OCI-LY7 (cell line): ENCODE results near the gene SYK. TPM values are rescaled to one million over a fixed set of nuclear protein-coding genes. Genes with fewer than 3 reads are reported as not detected.
A peak's percentile ranks its signal among the peaks of the same experiment; 100 is the strongest.
"Not testable (repeated sequence)": the region's sequence is repeated elsewhere in the genome, so short reads cannot be mapped to it uniquely, and the experiment has no call there.

Experiments
- BruUV-seq: library from RNA; stranded (reverse); fragments of 400-500 nt; replicated peaks from 2 replicates; lab custom pipeline; 2021; lab: Mats Ljungman, UMichigan
- CTCF ChIA-PET: fragments of 300-600 bp; sonication (Branson Sonifier 250); formaldehyde crosslinking; loops from one replicate; lab custom pipeline; 2022; ENCODE audit warnings: antibody characterized with exemption; ENCODE audit not compliant: unreplicated experiment; lab: Charles Lee
- POLR2A ChIA-PET: fragments of 300-600 bp; sonication (Branson Sonifier 250); formaldehyde crosslinking; loops from one replicate; lab custom pipeline; 2022; ENCODE audit warnings: antibody characterized with exemption; lab: Charles Lee
- DNase-seq: peaks from one replicate; pipeline ENCODE4 v3.0.0-alpha.2; 2015; ENCODE audit warnings: low spot score
- H2AFZ ChIP-seq: fragments of 200-600 bp; sonication (generic), shearing (Covaris generic); 2 replicates; pipeline ENCODE4 v1.6.1; 2014; ENCODE audit warnings: mild to moderate bottlenecking, antibody characterized with exemption, low read length, moderate library complexity
- H3K27ac ChIP-seq: fragments of 200-600 bp; sonication (generic); 2 replicates; pipeline ENCODE4 v1.5.1; 2014; ENCODE audit warnings: mixed run types, low read depth, mild to moderate bottlenecking, moderate library complexity, low read length, inconsistent platforms; ENCODE audit not compliant: poor library complexity, severe bottlenecking
- H3K36me3 ChIP-seq: fragments of 200-600 bp; sonication (generic); 2 replicates; pipeline ENCODE4 v1.6.1; 2014; ENCODE audit warnings: mild to moderate bottlenecking, antibody characterized with exemption, low read length, moderate library complexity, mixed read lengths; ENCODE audit not compliant: insufficient read depth
- H3K4me1 ChIP-seq: fragments of 200-600 bp; sonication (generic); 2 replicates; pipeline ENCODE4 v1.5.1; 2014; ENCODE audit warnings: mild to moderate bottlenecking, low read length; ENCODE audit not compliant: insufficient read depth, poor library complexity, severe bottlenecking
- H3K4me2 ChIP-seq: fragments of 200-600 bp; sonication (generic); 2 replicates; pipeline ENCODE4 v1.6.1; 2014; ENCODE audit warnings: mild to moderate bottlenecking, low read length
- H3K4me3 ChIP-seq: fragments of 200-600 bp; sonication (generic); 2 replicates; pipeline ENCODE4 v1.5.1; 2014; ENCODE audit warnings: mild to moderate bottlenecking, low read depth, low read length; ENCODE audit not compliant: poor library complexity, severe bottlenecking
- H3K79me2 ChIP-seq: fragments of 200-600 bp; sonication (generic); 2 replicates; pipeline ENCODE4 v1.6.1; 2016; ENCODE audit warnings: low read depth, mild to moderate bottlenecking, low read length, moderate library complexity, mixed read lengths; ENCODE audit not compliant: insufficient read depth
- H3K9me2 ChIP-seq: fragments of 200-600 bp; sonication (generic); 2 replicates; pipeline ENCODE4 v1.6.1; 2016; ENCODE audit warnings: mild to moderate bottlenecking, low read length, mixed read lengths; ENCODE audit not compliant: insufficient read depth
- H3K9me3 ChIP-seq: fragments of 200-600 bp; sonication (generic); 2 replicates; pipeline ENCODE4 v1.6.1; 2014; ENCODE audit warnings: mild to moderate bottlenecking, mixed run types, low read length, mixed read lengths
- H4K20me1 ChIP-seq: fragments of 200-600 bp; sonication (generic); 2 replicates; pipeline ENCODE4 v1.6.1; 2014; ENCODE audit warnings: mild to moderate bottlenecking, antibody characterized with exemption, low read length, moderate library complexity, mixed read lengths; ENCODE audit not compliant: insufficient read depth
- CTCF ChIP-seq: fragments of 200-600 bp; sonication (generic); conservative IDR thresholded peaks from 2 replicates; pipeline ENCODE4 v1.5.1; 2014; ENCODE audit warnings: mild to moderate bottlenecking, antibody characterized with exemption, low read length, moderate library complexity, mixed read lengths
- EZH2phosphoT487 ChIP-seq: fragments of 200-600 bp; sonication (generic); IDR thresholded peaks from 2 replicates; pipeline ENCODE4 v1.6.1; 2018; ENCODE audit warnings: low read depth, borderline replicate concordance, mild to moderate bottlenecking, mixed run types, antibody characterized with exemption, low read length, moderate library complexity, mixed read lengths
- intact Hi-C: fragments of 100-400 bp; cut with micrococcal nuclease; formaldehyde crosslinking; loops from one replicate; pipeline ENCODE4 v1.10.0; 2022; ENCODE audit not compliant: unreplicated experiment
- total RNA-seq, 2 experiments: library from RNA; depleted of rRNA in 1 of 2; stranded (reverse); fragments of >200 nt in 1 of 2; shearing (Covaris generic) in 1 of 2; gene quantifications; 2 replicates each; pipeline ENCODE4 v1.2.3, GENCODE V29; 2014 to 2022

The SYK gene
- total RNA-seq, 2 experiments from 2014 or later, result 112 to 175 TPM

- POLR2A ChIA-PET, result interaction anchor here (1.2 to 3.7 kb wide), 3 partner anchors 12 to 14 kb away, joined by 4 to 10 read pairs (median 7); partner anchors contain the start of gene SYK
- H3K27ac ChIP-seq, result no peak overlapping the region
- BruUV-seq, result no TSS peak
These were observed 11.8 kb upstream of the SYK start for GRCh38 chr9:90789862-90790261.

GRCh38 chr9:90793024-90793423 is 8.6 kb upstream of the SYK start:
- BruUV-seq, H2AFZ ChIP-seq, CTCF ChIA-PET, POLR2A ChIA-PET, H4K20me1 ChIP-seq, intact Hi-C loops, H3K79me2 ChIP-seq, H3K27ac ChIP-seq, DNase-seq, H3K9me2 ChIP-seq, H3K4me3 ChIP-seq, H3K4me2 ChIP-seq, H3K36me3 ChIP-seq: not testable (repeated sequence)
- Histone ChIP-seq H3K4me1 (peaks cover 40% of the 10 kb centered on the region), H3K9me3 (peaks cover 28% of the 10 kb centered on the region)

More at GRCh38 chr9:90789862-90790261, 11.8 kb upstream of the SYK start:
- CTCF ChIA-PET, result no interaction called here
- no peak overlapping the region for H2AFZ ChIP-seq
- no peak overlapping the region for H3K4me2 ChIP-seq
- no peak overlapping the region for H3K4me3 ChIP-seq
- H3K9me2 ChIP-seq, result no peaks in the 10 kb centered on the region
- intact Hi-C loops, result no loop called here
- no peak for TF ChIP-seq CTCF
- TF ChIP-seq EZH2phosphoT487, result no peak
- no peaks in the 10 kb centered on the region; the same call in 1 of the 2 replicates for H3K36me3 ChIP-seq
- no peak for DNase-seq
- H3K4me1 ChIP-seq, result peaks cover 21% of the 10 kb centered on the region
- H3K79me2 ChIP-seq, result no peaks in the 10 kb centered on the region
- H4K20me1 ChIP-seq, result no peaks in the 10 kb centered on the region
- H3K9me3 ChIP-seq, result peaks cover 28% of the 10 kb centered on the region

- peak overlapping the region; percentile 97; the same call in 1 of the 2 replicates for H2AFZ ChIP-seq
- H3K9me2 ChIP-seq, result no peaks in the 10 kb centered on the region
- no peak overlapping the region for H3K4me3 ChIP-seq
- no peak for TF ChIP-seq EZH2phosphoT487
- POLR2A ChIA-PET, result no interaction called here
- peak overlapping the region; percentile 83 for H3K4me2 ChIP-seq
- no peaks in the 10 kb centered on the region for H3K79me2 ChIP-seq
- peaks cover 39% of the 10 kb centered on the region for H3K4me1 ChIP-seq
- CTCF ChIA-PET, result no interaction called here
- peaks cover 28% of the 10 kb centered on the region for H3K9me3 ChIP-seq
- H3K36me3 ChIP-seq, result no peaks in the 10 kb centered on the region; the same call in 1 of the 2 replicates
- peak overlapping the region; percentile 88 for H3K27ac ChIP-seq
- intact Hi-C loops, result no loop called here
- no peaks in the 10 kb centered on the region for H4K20me1 ChIP-seq
- peak; percentile 6 for DNase-seq
- BruUV-seq, result no TSS peak
These were observed 7.9 kb upstream of the SYK start for GRCh38 chr9:90793729-90794128.
